ENCODE measurements around the gene IL11RA.
"Not testable (repeated sequence)": the region's sequence is repeated elsewhere in the genome, so short reads cannot be mapped to it uniquely, and the experiment has no call there.

IL11RA gene

DNA sequence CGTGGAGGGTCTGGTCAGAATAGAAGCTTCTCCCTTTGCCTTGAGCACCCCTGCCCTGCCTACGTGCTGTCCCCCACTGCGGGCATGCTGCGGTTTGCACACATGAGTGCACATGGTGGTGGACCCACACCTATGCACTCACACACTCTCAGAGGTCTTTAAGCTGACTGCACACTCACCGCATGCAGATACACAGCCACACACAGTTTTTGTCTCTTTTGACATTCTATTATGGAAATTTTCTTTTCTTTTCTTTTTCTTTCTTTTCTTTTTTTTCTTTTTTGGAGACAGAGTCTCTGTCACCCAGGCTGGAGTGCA is 22.5 kb upstream of the IL11RA start:
- no peak for DNase-seq (ENCODE audit: low read depth, low spot score)

DNA sequence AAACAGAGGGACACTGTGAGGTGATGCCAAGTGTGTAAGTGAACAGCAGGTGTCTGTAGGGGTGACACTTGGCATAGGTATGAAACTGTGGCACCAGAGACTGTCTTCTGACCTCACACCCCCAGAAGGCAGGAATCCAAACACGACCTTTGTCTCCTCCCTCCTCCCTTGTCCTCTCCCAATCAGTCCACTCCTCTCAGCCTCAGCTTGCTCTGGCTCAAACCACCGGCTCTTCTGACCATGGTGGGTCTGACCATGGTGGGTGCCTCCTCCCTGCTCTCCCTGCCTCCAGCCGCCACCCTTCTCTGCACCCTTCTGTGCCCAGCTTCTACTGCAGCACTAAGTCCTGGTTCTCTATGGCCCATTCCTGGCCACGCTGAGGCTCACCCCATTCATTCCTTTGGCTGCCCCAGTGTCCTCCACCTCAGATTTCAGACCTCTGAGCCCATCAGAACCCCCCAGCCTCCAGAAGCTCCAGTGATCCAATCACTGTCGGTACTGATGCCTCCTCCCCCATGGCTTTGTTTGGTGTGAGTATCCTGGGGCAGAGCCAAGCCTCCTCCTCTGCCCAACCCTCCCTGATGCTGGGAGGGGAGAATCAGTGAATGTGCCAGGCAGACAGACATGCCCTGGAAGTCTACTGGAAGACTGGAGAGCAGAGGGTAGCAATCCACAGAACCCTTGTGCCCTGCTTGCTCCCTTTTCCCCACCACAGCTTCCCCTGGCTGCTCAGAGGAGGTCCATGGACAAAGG is 21.4 kb upstream of the IL11RA start:
- DNase-seq (ENCODE audit: low read depth, low spot score), result no peak

DNA sequence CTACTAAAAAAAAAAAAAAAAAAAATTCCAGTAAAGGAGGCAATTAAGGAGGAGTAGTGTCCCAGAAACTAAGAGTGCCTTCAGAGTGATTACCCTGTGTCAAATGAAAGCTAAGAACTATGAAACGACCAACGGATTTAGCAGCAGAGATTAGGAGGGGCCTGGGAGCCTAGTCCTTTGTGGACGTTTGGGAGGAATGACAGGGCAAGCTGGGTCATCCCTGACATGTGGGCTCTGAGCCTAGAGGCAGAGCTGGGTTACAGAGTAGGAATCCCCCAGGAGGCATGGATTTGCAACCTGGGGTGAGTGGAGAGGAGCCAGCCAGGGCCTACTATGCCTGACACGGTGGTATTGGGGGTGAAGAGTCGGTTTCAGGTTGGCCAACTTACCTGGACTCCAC is 18.8 kb upstream of the IL11RA start:
- DNase-seq (ENCODE audit: low read depth, low spot score), result no peak

DNA sequence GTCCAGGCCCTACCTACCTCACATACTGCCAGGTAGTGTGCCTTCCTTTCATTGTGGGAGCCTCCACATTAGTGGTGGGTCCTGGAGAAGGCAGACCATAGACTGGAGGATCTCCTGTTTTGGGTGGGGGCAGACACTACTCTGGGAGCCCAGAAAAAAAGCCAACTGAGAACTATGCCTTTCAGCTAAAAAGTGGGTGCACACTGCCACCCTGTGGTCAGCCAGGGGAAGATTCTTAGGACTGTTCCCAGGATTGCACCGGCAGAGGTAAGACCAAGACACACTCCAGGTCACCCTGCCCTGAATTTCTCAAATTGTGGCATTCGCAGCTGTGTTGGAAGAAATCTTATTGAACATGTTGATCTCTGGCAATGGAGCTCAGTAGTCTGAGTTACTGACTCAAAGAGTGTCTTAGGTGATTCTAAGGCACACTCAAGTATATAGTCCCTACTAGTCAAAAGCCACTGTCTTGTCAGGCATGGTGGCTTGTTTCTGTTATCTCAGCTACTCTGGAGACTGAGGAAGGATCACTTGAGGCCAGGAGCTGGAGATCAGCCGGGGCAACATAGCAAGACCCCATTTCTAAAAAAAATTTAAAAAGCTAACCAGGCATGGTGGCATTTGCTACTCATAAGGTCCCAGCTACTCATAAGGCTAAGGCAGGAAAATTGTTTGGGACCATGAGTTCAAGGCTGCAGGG is 18.0 kb upstream of the IL11RA start:
- DNase-seq (ENCODE audit: low read depth, low spot score), result no peak

DNA sequence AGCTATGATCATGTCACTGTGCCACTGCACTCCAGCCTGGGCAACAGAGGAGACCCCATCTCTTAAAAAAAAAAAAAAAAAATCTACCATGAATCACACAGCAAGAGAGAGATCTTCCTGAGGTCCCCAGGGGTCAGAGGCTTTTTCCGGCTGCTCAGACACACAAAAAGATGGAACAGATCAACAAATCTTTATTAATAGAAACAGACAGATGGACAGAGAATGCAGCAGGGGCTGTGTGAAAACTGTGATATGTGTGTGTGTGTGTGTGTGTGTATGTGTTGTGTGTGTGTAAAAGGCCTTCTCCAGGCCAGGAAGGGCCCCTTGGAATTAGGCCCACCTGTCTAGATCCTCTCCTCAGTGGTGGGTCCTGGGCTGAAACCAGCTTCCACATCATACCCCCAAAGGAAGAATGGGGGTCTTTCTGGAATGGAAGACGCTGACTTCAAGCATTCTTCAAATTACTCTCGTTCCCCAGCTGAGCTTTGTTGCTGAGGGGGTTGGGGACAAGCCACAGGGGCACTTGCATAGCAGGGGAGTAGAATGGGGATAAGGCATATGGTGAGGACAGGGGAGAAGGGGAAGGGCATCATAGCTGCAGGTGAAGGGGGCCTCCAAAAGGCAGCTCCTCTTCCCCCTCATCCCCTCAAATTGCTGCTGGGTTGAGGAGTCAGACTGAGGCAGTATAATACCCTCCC is 17.3 kb upstream of the IL11RA start:
- DNase-seq (ENCODE audit: low read depth, low spot score), result no peak

DNA sequence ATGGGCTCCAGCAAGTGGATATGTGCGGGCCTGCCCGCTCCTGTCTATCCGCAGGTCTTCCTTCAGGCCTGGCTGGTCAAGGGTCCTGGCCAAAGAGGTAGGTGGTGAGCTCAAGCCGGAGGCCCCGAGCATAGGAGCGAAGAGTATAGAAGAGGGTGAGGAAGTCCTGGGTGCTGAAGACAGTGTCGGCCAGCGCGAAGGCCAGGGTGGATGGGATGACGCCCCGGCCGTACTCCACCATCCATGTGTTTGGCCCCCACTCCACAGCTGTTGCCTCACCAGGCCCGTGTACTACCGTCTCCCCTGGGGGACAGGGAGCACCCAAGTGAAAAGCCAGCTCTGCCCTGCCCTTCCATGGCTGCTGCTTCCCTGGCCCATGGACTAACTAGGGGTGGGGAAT is 16.4 kb upstream of the IL11RA start:
- DNase-seq (ENCODE audit: low read depth, low spot score), result no peak

DNA sequence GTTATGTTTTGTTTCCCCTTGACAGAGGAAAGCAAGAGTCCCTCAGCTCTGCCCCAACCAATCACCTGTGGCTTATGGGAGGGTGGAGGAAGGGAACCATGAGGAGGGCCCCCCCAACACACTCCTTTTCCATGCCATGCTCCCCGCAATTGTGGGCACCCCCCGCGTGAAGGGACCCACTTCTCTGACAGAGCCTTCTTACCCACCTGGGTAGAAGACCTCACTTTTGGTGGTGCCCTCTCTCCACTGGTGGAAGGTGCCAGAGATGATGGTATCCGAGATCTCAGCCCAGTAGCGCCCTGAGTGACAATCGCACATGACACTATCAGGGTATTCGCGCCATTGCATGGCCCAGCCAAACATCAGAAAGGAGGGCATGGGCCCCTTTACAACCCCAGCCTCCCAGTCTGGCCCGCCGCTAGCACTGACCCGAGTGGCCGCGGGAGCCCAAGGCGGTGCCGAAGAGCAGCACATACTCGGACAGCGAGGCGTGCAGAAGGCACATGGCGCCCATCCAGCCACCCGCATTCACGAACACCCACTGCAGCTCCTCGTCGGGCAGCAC is 15.1 kb upstream of the IL11RA start:
- no peak for DNase-seq (ENCODE audit: low read depth, low spot score)

DNA sequence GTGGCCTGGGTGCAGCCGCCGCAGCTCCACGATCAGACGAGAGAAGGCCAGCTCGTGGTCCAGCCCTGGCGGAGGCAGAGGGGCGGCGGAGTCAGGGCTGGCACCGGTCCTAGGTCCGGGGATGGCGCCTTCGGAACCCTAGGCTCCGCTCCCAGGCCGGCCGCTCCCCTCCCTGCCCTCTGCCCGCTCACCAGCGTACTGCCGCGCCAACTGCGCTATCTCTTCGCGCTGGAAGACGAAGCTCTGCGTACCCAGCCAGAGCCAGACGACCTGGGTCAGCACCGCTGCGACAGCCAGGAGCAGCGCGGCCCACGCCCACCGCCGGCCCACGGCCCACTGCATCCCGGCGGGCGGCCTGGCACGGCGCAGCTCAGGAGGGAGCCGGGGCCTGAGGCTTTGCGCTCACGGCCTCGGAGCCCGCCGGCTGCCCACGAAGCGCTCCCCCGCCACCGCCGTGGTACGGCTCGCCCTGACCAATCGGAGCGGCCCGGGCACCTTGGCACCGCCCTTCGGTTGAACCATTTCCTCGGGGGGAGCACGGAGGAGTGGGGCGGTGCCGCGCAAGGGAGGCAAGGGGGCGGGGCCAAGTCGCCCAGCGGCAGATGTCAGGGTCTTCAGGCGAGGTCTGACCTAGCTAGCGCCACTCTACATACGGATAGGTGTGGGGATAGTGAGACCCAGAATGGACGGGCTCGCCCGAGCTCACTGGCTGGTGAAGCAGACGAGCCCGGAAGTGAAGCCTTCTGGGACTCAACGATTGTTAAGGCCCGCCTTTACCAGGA is 14.4 kb upstream of the IL11RA start, which contains the start of gene SIGMAR1:
Gene SIGMAR1, minus strand, starts transcription at position 432 of the 782 bp plus-strand sequence. Its CDS starts 90 bp downstream, at position 342.
- DNase-seq (ENCODE audit: low read depth, low spot score), result peak; percentile 82

DNA sequence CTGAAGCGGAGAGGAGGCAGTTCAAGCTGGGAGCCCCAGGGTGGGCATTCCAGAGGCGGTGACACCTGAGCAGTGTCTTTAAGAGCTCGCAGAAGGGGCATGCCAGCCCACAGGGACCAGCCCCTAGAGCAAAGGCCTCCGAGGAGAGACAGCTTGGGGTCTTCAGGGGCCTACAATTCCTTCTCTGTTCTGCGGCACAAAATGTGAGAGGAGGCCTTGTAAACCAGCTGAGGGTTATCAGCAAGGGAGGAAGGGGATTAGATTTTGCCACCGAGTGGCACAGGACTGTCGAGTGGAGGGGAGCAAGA is 13.9 kb upstream of the IL11RA start:
- no peak for DNase-seq (ENCODE audit: low read depth, low spot score)

DNA sequence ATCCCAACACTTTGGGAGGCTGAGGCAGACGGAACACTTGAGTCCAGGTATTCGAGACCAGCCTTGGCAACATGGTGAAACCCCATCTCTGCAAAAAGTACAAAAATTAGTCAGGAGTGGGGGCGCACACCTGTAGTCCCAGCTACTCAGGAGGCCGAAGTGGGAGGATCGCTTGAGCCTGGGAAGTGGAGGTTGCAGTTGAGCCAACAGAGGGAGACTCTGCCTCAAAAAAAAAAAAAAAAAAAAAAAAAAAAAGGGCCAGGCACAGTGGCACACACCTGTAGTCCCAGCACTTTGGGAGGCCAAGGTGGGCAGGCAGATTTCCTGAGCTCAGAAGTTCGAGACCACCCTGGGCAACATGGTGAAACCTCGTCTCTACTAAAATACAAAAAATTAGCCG is 12.7 kb upstream of the IL11RA start:
- DNase-seq (ENCODE audit: low read depth, low spot score), result not testable (repeated sequence)

DNA sequence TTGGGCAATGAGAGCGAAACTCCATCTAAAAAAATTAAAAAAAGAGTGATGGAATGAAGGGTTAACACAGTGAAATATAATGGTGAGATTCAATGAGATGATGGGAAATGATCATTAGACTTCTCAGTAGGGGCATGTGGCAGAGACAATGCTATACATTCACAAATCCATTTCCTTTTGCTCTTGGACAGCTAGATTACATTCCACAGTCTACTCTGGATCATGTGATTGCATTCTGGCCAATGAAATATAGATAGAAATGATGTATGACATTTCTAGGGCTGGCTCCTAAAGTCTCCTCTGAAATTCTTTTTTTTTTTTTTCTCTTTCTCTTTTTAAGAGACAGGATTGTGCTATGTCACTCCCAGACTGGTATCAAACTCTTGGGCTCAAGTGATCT is 9.3 kb upstream of the IL11RA start:
- DNase-seq (ENCODE audit: low read depth, low spot score), result no peak

DNA sequence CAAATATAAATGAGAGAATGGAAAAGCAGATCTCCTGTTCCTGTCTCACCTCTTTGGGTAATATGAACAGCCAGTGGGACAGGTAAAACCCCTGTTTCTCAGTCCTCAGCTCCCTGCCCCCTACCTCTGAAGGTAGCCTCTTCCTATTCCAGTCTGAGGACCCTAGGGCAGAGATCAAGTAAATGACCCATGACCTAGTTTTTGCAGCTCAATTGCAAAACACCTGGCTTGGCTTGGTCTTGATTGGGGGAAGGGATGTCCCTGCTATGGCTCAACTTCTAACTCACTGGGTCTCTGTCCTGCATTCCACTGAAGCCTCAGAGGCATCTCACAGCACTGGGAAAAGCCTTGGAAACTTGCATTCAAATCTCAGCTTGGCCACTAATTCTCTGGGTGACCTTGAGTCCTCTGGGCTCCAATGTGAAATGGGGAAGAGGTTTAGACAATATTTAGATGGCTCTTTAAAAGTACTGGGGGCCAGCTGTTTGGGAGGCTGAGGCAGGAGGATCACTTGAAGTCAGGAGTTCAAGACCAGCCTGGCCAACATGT is 7.1 kb upstream of the IL11RA start:
- DNase-seq (ENCODE audit: low read depth, low spot score), result no peak

DNA sequence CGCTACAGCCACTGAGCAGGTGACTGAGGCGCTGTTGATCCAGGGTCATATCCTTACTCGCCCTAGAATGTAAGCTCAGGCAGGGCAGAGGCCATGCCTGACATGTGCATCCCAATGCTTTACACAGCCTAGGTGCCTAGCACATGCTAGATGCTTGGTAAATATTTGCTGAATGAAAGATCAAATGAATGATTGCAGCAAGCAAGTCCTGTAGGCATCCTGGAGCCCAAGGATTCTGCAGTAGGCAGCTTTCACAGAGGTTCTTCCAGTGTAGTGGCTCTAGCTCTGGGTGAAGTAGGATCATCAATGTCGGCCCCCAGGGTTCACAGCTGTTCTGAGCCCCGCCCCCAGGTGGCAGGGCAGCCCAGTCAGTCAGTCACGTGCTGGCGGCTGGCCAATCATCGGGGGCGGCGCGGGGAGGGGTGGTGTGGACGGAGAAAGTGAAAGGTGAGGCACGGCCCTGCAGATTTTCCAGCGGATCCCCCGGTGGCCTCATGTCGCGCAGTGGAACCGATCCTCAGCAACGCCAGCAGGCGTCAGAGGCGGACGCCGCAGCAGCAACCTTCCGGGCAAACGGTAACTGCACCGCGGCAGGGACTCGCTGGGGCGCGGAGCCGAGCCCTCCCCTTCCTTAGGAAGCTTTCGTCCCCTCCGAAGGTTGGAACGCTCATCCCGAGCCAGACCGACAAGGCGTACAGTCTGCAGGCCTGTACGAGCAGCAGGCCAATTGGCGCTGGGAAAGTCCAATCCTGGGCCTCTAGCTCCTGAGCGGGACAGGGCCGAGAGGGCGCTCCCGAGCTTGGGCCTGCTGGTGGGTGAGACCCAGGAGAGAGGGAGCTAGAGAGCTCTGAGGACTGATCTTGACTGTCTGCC is 5.5 kb upstream of the IL11RA start, which contains the start of gene GALT:
Gene GALT, plus strand, starts transcription at position 465 of the 873 bp plus-strand sequence. Its CDS starts 30 bp downstream, at position 495.
- no peak for DNase-seq (ENCODE audit: low read depth, low spot score)

DNA sequence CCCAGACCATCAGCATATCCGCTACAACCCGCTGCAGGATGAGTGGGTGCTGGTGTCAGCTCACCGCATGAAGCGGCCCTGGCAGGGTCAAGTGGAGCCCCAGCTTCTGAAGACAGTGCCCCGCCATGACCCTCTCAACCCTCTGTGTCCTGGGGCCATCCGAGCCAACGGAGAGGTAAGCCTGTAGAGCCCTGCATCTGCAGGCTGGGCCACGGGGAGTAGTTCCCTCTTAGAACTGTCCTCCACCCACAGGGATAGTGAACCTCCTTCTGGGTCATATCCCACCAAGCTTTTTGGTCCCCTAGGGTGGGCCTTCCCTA is 4.9 kb upstream of the IL11RA start:
- no peak for DNase-seq (ENCODE audit: low read depth, low spot score)

DNA sequence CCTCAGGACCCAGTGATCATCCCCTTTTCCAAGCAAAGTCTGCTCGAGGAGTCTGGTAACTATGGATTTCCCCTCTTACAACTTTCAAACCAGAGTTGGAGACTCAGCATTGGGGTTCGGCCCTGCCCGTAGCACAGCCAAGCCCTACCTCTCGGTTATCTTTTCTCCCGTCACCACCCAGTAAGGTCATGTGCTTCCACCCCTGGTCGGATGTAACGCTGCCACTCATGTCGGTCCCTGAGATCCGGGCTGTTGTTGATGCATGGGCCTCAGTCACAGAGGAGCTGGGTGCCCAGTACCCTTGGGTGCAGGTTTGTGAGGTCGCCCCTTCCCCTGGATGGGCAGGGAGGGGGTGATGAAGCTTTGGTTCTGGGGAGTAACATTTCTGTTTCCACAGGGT is 4.3 kb upstream of the IL11RA start:
- DNase-seq (ENCODE audit: low read depth, low spot score), result no peak

DNA sequence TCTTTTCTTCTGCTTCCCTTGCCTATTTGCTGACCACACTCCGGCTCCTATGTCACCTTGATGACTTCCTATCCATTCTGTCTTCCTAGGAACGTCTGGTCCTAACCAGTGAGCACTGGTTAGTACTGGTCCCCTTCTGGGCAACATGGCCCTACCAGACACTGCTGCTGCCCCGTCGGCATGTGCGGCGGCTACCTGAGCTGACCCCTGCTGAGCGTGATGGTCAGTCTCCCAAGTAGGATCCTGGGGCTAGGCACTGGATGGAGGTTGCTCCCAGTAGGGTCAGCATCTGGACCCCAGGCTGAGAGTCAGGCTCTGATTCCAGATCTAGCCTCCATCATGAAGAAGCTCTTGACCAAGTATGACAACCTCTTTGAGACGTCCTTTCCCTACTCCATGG is 3.3 kb upstream of the IL11RA start:
- DNase-seq (ENCODE audit: low read depth, low spot score), result no peak

DNA sequence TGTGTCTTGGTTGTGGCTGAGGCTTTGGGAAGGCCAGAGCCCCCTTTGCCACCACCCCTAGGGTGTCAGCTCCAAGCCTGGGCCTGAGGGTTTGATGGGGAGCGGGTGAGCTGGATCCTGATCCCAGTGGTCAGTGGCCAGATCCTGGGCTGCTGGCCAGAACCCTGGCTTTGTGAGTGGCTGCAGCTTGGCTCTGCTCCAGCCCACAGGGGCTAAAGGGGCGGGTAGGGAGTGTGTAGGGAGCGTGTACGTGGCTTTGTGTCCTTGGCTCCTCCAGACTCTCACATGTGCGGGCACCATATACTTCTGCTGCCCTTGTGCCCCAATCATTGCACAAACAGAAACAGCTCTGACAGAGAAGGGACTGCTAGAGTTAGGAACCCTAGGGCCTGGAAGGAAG is 1.2 kb upstream of the IL11RA start:
- DNase-seq (ENCODE audit: low read depth, low spot score), result no peak

DNA sequence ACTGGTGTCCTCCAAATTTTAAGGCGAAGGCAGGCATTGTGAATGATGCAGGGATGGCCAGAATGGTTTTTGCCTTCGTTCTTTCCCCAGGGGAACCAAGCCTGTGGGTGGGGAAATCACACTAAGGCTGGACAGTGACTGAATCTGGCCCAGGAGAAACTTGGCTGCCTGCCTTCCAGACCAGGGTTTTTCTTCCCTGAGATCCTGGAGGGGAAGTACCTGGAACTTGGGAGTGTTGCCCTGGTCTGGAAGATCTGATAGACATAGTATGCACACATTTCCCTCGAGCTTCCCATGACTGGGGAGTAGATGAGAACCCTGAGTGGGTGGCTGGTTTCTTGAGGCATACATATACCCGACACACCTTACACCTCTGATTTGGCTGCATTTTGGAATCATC is 664 bp upstream of the IL11RA start:
- no peak for DNase-seq (ENCODE audit: low read depth, low spot score)

DNA sequence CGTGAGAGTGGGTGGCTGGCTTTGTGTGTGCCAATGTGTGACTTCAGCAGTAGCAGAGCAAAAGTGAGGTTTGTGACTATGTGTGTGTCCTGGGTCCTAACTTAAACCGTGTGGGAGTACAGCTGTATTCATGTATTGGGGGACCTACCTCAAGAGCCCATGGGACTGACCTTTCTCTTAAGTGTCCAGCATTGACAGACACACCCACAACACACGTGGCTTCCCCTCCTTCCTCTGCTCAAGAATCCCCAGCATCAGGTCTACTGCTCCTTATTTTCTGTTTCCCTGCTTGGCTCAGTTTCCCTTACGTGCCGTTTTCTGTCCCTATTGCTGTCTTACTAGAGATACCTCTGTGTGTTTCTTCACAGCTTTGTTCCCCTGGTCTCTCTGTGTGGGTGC is 616 bp downstream of the IL11RA start:
- DNase-seq (ENCODE audit: low read depth, low spot score), result no peak

DNA sequence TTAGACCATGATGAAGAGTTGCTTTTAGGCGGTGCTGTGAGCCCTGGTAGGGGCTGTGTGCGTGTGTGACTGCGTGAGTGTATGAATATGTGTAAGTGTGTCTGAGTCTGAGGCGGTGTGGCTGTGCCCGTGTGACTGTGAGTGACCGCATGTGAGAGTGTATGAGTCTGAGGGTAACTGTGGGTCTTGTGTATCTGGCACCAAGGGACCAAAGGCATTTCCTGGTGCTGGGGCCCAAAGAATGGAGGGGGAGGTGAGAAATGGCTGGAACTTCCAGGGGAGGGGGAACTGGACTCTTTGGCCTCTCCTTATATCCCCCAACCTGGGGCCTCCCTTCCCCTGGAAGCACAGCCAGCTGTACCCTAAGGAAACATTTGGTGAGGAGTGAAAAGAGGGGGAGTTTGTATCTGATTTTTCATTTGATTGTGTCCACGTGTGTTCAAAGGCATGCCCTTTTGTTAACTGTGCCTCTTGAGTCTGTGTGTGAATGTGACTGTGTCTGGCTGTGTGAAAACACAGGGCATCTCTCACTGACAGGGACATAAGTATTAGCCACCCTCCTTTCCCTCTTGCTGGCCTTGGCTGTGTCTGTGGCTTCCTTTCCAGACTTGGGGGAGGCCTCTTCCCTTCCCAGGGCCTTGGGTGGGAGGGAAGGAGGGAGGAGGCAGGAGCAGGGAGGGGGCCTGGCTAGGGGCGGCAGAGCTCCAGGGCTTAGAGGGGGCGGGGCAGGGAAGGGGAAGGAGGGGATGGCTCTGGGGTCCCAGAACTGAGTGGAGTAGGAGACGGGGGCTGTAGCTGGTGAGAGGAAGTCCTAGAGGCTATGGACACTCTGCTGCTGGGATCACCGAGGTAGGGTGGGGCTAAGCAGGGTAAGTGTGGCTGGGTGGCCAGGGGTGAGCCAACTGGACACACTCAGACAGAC is 1.4 kb downstream of the IL11RA start:
- no peak for DNase-seq (ENCODE audit: low read depth, low spot score)
